ENCODE results near the gene GFOD2.
"Not testable (repeated sequence)": the region's sequence is repeated elsewhere in the genome, so short reads cannot be mapped to it uniquely, and the experiment has no call there.

Gene GFOD2

GRCh38 chr16:67719048-67719777 is at the start of gene GFOD2:
TSS of gene GFOD2 (minus strand) at chr16:67719316. CDS start at chr16:67685715, 33,601 bp downstream.
- peak; percentile 99 for DNase-seq (ENCODE audit: low spot score)

DNA sequence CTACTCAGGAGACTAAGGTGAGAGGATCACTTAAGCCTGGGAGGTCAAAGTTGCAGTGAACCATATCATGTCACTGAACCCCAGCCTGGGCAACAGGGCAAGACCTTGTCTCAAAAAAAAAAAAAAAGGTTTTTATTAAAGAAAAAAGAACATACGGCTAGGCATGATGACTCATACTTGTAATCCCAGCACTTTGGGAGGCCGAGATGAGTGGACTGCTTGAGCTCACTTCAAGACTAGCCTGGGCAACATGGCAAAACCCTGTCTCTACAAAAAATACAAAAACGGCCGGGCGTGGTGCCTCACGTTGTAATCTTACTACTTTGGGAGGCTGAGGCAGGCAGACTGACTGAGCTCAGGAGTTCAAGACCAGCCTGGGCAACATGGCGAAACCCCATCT is 48.8 kb upstream of the GFOD2 start:
- no peak for DNase-seq (ENCODE audit: low spot score)

- no peak for DNase-seq (ENCODE audit: low spot score)
These were observed 47.2 kb upstream of the GFOD2 start for GRCh38 chr16:67766291-67766690.

GRCh38 chr16:67764158-67764667 is 45.1 kb upstream of the GFOD2 start:
- DNase-seq (ENCODE audit: low spot score) = no peak

DNA sequence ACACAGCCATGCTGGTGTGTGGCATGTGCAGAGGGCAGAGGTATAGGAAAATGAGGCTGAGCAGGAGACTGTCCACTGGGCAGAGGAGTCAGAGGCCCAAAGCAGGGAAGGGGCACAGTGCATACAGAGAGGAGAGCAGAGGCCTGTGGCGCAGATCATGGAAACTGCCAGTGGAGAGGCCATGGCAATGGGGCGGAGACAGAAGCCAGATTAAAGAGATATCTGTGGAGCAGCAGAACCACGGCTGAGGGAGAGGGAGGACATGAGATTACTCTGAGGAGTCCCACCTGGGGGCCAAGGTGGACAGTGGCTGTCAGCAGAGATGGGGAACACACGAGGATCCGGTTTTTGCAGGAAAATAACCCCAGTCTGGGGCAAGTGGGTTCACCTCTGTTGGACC is 44.0 kb upstream of the GFOD2 start:
- no peak for DNase-seq (ENCODE audit: low spot score)

DNA sequence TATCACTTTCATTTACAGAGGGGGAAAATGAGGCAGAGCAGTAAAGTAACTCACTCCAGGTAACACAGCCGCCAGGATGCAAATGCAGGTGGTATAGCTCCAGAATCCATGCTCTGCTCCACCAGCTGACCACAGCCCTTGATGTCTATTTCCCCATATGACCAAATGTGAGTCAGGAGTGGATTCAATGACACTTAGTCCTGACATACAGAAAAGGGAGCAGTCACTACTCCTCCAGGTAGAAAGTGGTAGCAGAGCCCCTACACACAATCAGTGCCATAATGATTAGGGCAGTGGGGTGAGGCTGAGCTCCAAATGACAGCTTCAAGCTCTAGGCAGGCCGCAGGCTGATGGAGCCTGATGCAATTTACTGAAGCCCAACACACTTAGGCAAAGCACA is 43.3 kb upstream of the GFOD2 start:
- no peak for DNase-seq (ENCODE audit: low spot score)

DNA sequence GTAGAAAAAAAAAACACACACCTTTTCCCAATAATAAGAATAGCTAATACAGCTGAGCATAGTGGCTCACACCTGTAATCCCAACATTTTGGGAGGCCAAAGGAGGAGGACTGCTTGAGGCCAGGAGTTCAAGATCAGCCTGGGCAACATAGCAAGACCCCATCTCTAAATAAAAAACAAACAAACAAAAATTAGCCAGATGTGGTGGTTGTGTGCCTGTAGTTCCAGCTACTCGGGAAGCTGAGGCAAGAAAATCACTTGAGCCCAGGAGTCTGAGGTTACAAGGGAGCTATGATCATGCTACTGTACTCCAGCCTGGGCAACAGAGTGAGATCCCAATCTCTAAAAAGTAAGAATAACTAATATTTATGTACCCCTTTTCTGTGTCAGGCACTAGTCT is 42.8 kb upstream of the GFOD2 start:
- DNase-seq (ENCODE audit: low spot score) = no peak

- DNase-seq (ENCODE audit: low spot score) = no peak
These were observed 41.8 kb upstream of the GFOD2 start for GRCh38 chr16:67760956-67761230.

DNA sequence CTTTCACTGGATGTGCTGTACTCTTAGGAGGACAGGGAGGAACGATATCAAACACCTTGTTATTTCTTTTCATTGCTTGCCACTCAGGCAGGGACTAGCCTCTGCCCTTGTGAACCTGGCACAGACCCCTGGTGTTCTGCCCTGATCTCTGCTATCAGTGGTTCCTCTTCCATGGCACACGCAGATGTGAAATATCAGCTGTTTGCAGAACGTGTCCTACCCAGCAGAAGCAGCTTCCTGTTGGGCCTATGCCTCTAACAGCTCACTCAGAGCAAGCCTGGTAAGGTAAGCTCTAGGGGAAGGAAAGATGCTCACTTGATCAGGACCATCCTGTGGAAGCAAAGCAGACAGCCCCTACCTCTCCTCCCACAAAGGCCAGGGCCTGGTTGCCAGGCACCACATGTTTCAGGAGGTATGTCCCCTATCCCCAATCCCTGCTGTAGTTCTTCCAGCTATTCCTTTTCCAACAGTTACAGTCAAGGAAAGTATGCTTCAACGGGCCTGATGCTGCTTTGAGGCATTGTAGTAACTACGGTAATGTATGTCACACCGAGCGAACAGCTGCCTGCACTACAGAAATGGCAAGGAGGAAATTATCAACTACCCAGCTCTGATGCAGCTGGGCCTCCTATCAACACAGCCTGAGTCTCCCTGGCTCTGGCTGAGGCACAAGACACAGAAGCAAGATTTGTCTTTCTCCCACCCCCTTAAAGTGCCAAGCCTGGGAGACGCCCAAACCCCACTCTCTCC is 41.3 kb upstream of the GFOD2 start:
- no peak for DNase-seq (ENCODE audit: low spot score)

DNA sequence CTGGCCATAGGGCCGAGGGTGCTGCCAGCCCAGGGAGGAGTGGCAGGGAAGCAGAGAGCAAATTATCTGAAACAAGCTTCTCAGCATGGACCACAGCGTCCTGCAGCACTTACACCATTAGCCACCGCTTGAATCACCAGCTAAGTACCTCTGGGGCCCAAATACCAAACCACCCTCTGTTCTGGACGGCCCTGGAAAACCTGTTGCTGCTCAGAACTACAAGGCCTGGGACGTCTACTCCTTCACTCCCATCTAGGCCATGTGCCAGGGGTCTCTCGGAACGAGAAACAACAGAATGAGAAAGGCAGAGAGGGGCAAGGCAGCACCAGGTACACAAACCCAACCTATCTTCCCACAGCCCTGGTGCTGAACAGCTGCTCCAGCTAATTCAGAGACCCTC is 39.9 kb upstream of the GFOD2 start:
- no peak for DNase-seq (ENCODE audit: low spot score)

DNA sequence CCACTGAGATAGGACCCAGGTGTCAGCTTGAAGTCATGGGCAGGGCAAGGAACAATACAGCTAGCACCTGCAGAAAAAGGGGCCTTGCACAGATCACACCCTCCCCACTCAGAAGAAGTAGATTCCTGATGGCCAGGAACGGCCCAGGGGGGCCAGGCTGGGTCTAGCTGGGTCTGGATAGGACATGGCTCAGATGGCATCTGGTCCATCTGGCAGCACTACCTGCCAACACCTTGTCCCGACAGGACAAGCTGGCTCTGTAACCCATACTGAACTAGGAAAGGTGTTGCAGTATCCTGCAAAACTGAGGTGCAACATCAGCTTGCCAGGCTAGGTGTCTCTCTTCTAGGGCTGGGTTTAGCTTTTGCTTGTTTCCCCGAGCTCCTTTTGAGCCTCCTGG is 38.9 kb upstream of the GFOD2 start:
- DNase-seq (ENCODE audit: low spot score) = no peak

GRCh38 chr16:67752641-67753040 is 33.5 kb upstream of the GFOD2 start:
- no peak for DNase-seq (ENCODE audit: low spot score)

GRCh38 chr16:67751331-67751730 is 32.2 kb upstream of the GFOD2 start:
- DNase-seq (ENCODE audit: low spot score) = not testable (repeated sequence)

GRCh38 chr16:67750466-67750865 is 31.4 kb upstream of the GFOD2 start:
- no peak for DNase-seq (ENCODE audit: low spot score)

DNA sequence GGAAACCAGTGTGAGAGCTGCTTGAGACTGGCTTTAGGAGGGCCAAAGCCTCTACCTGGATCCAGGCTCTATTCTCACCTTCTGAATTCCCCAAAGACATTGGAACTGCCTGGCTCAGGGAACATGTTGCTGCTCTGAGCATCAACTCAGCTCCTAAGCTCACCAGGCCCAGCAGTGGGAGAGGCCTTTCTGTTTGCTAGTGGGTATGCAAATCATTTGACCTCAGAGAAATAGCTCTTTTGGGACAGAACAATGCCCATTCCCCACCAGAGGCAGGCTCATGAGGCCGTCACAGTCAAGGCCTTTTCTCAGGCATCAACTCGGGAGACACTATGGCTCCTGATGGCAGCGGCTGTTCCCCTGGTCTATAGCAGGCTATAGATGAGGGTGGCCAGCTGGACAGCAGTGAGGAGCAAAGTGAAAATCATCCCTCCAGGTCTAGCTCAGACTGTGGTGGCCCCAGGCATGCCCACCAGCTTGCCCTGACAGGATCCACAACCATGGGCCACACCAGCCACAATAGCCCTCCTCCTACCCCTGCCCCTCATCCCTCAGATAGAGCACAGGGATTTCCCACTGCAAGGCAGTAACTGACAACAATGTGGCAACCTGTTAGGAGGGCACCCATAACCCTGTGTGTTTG is 30.4 kb upstream of the GFOD2 start:
- DNase-seq (ENCODE audit: low spot score) = no peak

DNA sequence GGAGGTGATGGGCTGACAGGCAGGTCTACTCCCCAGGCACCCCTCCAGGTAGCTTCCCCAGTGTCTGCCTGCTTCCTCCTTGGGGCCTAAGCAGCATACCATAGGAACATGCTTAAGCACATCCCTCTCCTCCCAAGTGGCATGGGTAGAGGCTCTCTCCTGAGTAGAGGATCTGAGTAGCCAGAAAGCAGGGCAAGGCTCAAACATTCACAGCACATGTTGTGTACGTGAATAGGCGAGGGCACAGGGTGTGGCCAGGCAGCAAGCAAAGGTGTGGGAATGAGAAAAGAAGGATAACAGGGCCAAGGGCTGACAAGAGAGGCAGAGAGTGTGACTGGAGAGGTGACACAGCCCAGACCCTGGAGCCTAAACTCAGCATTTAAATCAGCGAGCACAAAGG is 29.7 kb upstream of the GFOD2 start:
- no peak for DNase-seq (ENCODE audit: low spot score)

- no peak for DNase-seq (ENCODE audit: low spot score)
These were observed 27.7 kb upstream of the GFOD2 start for GRCh38 chr16:67746846-67747245.

GRCh38 chr16:67741118-67741517 is 22.0 kb upstream of the GFOD2 start:
- no peak for DNase-seq (ENCODE audit: low spot score)

DNA sequence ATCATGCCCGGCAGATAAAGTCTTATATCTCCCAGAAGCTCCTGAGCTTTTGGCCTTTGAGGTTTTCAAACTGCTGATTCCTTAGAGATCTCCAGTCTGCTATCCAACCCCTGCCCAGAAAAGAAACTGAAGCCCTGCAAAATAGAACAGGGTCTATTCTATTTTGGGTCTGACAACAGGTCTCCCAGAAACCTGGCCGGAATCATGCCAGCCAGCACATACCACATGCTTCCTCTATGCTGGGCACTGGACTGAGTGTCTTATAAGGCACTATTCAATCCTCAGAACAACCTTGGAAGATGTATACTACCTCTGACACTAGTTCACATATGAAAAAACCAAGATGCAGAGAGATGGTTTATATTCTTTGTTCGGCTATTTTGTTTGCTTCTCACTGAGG is 21.3 kb upstream of the GFOD2 start:
- no peak for DNase-seq (ENCODE audit: low spot score)

DNA sequence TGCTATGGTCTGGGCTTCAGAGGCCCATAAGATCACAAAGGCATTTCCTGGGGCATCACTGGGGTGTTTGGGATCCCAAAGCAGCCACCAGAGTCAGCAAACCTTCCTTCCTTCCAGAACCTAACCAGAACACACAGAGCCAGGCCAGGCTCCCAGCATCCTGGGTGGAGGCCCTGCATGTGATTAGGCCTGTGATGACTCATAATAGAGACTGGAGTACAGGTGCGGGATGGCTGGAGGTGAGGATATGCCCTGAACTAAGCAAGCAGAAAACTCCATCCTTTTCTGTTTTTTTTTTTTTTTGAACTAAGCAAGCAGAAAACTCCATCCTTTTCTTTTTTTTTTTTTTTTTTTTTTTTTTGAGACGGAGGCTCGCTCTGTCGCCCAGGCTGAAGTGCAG is 17.7 kb upstream of the GFOD2 start:
- no peak for DNase-seq (ENCODE audit: low spot score)

GRCh38 chr16:67734731-67735201 is 15.7 kb upstream of the GFOD2 start:
- no peak for DNase-seq (ENCODE audit: low spot score)

DNA sequence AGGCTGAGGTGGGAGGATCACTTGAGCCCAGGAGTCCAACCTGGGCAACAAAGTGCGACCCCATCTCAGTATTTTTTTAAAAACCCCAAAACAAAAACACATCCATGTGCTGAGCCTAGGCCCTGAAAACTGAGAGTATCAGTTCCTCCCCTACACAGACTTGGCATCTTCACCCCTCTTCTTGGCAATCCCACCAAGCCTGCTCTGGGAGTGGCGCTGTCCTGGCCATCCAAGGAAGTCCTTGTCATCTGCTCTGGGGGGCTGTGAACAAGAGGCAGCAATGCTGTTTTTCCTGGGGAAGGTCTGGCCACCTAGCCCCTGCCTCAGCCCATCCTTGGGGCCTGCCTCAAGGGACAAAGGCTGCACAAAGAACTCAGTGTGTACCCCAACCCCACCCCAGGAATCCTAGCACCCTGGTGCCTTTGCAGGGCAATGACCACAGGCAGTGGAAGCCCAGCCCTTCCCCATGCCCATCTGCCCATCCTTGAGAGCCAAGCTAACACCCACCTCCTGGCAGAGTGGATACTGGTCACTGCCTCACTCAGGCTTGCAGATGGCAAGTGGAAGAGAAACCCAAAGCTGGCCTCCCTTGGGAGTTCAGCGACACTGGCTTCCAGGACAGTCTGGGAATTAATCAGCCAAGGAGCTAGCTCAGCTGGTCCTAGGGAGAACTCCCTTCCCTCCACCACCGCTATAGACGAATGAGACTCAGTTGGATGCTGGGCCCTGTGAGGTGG is 14.8 kb upstream of the GFOD2 start:
- DNase-seq (ENCODE audit: low spot score) = no peak

DNA sequence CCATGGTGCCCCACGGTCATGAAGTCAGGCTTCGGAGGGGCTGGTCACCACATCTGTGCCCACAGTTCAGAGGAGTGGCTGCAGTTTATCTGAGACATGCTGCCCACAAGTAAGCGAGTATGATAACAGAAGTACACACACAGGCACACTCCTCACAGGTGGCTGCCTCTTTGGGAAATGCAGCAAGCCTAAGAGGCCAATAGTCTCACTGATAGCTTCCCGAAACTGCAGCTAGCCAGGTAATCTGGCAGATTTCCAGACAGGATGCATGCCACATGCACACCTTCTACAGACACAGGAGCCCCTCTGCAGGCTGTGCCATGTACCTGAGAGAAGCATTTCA is 12.6 kb upstream of the GFOD2 start:
- no peak for DNase-seq (ENCODE audit: low spot score)
